Testis (tissue), 3 donors: ENCODE results near the gene CYP2C19. TPM values are rescaled to one million over a fixed set of nuclear protein-coding genes. Genes with fewer than 3 reads are reported as not detected.
"Not testable (repeated sequence)": the region's sequence is repeated elsewhere in the genome, so short reads cannot be mapped to it uniquely, and the experiment has no call there.

ENCODE experiments used
- DNase-seq: peaks from one replicate; pipeline ENCODE4 v3.0.0-alpha.2; 2019
- H3K27ac ChIP-seq, 2 donors: fragments of 200-600 bp; sonication (generic); one replicate each; pipeline ENCODE4 v1.5.1; 2019
- H3K27me3 ChIP-seq: fragments of 200-600 bp; sonication (generic); one replicate; pipeline ENCODE4 v1.5.1; 2019
- H3K36me3 ChIP-seq: fragments of 200-600 bp; sonication (generic); one replicate; pipeline ENCODE4 v1.5.1; 2017; ENCODE audit warnings: low read depth; ENCODE audit errors: missing control alignments
- H3K4me1 ChIP-seq: fragments of 200-600 bp; sonication (generic); one replicate; pipeline ENCODE4 v1.5.1; 2019
- H3K4me3 ChIP-seq, 2 donors: fragments of 200-600 bp; sonication (generic); one replicate each; pipeline ENCODE4 v1.5.1; 2017 to 2019
- H3K9me3 ChIP-seq: fragments of 200-600 bp; sonication (generic); one replicate; pipeline ENCODE4 v1.5.1; 2017
- CTCF ChIP-seq, 3 experiments: fragments of 450-650 bp in 2 of 3; fragments of 200-600 bp in 1 of 3; sonication (generic) in 1 of 3; IDR thresholded peaks; one replicate each; pipeline ENCODE4 v1.5.1; 2016 to 2019; ENCODE audit warnings: antibody characterized with exemption in 3 of 3, mild to moderate bottlenecking in 2 of 3, moderate library complexity in 1 of 3
- POLR2A ChIP-seq: fragments of 450-650 bp; IDR thresholded peaks from one replicate; pipeline ENCODE4 v1.6.1; 2017; ENCODE audit warnings: antibody characterized with exemption, mild to moderate bottlenecking, moderate library complexity
- WGBS, 2 donors: methylation state at CpG; one replicate each; pipeline ENCODE4 v1.1.5; 2018; 5-methylcytosine and 5-hydroxymethylcytosine counted together
- intact Hi-C: fragments of 100-400 bp; cut with DNase I; formaldehyde crosslinking; loops from one replicate; pipeline ENCODE4 v1.15.1; 2023; ENCODE audit warnings: low total_unique reads
- polyA plus RNA-seq: library from polyadenylated mRNA; stranded (reverse); fragments of 350-450 nt; fragmentation: Illumina TruSeq; extraction: RNeasy Lipid Tissue Mini Kit (QIAGEN cat#74804); gene quantifications from one replicate; pipeline ENCODE4 v1.2.3, GENCODE V29; 2014; ENCODE audit warnings: low read depth, low replicate concordance; ENCODE audit not compliant: insufficient read depth
- total RNA-seq, 2 donors: library from RNA; depleted of rRNA; stranded (reverse); fragments of >200 nt; gene quantifications; one replicate each; pipeline ENCODE4 v1.2.3, GENCODE V29; 2016

The CYP2C19 gene
- total and polyA plus RNA-seq, 3 donors from 2014 or later = 0.24 TPM; not detected in 2

GRCh38 chr10:94784256-94784655 is 21.8 kb downstream of the CYP2C19 start:
- no peak for TF ChIP-seq CTCF (IDR thresholded peaks at IDR 0.05)
- TF ChIP-seq POLR2A = no peak
- no peak for DNase-seq
- H3K36me3 ChIP-seq = no peaks in the 10 kb centered on the region
- no peaks in the 10 kb centered on the region for H3K4me1 ChIP-seq
- no peaks in the 10 kb centered on the region for H3K9me3 ChIP-seq
- H3K4me3 ChIP-seq = no peak overlapping the region
- intact Hi-C loops = no loop called here
- H3K27ac ChIP-seq = no peak overlapping the region
- no peaks in the 10 kb centered on the region for H3K27me3 ChIP-seq

- H3K9me3 ChIP-seq = no peaks in the 10 kb centered on the region
- H3K4me3 ChIP-seq = no peak overlapping the region
- no peaks in the 10 kb centered on the region for H3K27me3 ChIP-seq
- H3K36me3 ChIP-seq = no peaks in the 10 kb centered on the region
- WGBS, 2 donors = 51 to 53% methylated on average over 2 of the region's 2 CpGs
- no peak for DNase-seq
- H3K4me1 ChIP-seq = no peaks in the 10 kb centered on the region
- TF ChIP-seq POLR2A = no peak
- TF ChIP-seq CTCF (IDR thresholded peaks at IDR 0.05) = no peak
- no peak overlapping the region for H3K27ac ChIP-seq
- intact Hi-C loops = no loop called here
These were observed 22.7 kb downstream of the CYP2C19 start for GRCh38 chr10:94785211-94785610.

GRCh38 chr10:94800551-94800950 is 38.1 kb downstream of the CYP2C19 start:
- H3K36me3 ChIP-seq, H3K4me1 ChIP-seq, DNase-seq, H3K4me3 ChIP-seq, H3K27me3 ChIP-seq, H3K27ac ChIP-seq, intact Hi-C loops, H3K9me3 ChIP-seq: not testable (repeated sequence)
- WGBS, 2 donors = 68 to 70% methylated on average over 4 of the region's 4 CpGs

- Histone ChIP-seq H3K4me3 (no peak overlapping the region), H3K4me1 (no peaks in the 10 kb centered on the region), H3K9me3 (no peaks in the 10 kb centered on the region), H3K27me3 (no peaks in the 10 kb centered on the region), H3K27ac (no peak overlapping the region), H3K36me3 (no peaks in the 10 kb centered on the region)
- 75 to 85% methylated on average over 1 of the region's 1 CpG for WGBS, 2 donors
- DNase-seq = no peak
- TF ChIP-seq CTCF (IDR thresholded peaks at IDR 0.05) (no peak), POLR2A (no peak)
- intact Hi-C loops = no loop called here
These were observed 40.8 kb downstream of the CYP2C19 start for GRCh38 chr10:94803307-94803706.

GRCh38 chr10:94830025-94830424 is 67.5 kb downstream of the CYP2C19 start:
- H3K27me3 ChIP-seq, H3K36me3 ChIP-seq, H3K9me3 ChIP-seq, H3K4me3 ChIP-seq, DNase-seq, H3K27ac ChIP-seq, H3K4me1 ChIP-seq, intact Hi-C loops: not testable (repeated sequence)
- 72 to 79% methylated on average over 6 to 13 of the region's 13 CpGs for WGBS, 2 donors

- Histone ChIP-seq H3K9me3 (no peaks in the 10 kb centered on the region), H3K27ac (no peak overlapping the region), H3K27me3 (no peaks in the 10 kb centered on the region), H3K4me1 (no peaks in the 10 kb centered on the region), H3K4me3 (no peak overlapping the region), H3K36me3 (no peaks in the 10 kb centered on the region)
- no peak for TF ChIP-seq POLR2A
- no peak for TF ChIP-seq CTCF (IDR thresholded peaks at IDR 0.05)
- intact Hi-C loops = no loop called here
- no peak for DNase-seq
- WGBS, 2 donors = 43 to 66% methylated on average over 1 of the region's 1 CpG
These were observed 83.7 kb downstream of the CYP2C19 start for GRCh38 chr10:94846204-94846603.
